RCC 7860 (cell line): ENCODE measurements around the gene VSTM4.

ENCODE experiments used
- DNase-seq: peaks from one replicate; pipeline ENCODE4 v3.0.0-alpha.2; 2015; ENCODE audit warnings: low spot score
- FAIRE-seq: peaks from 2 replicates; lab custom pipeline; 2012; peaks lifted over from hg19 to GRCh38; lab: Jason Lieb, UNC

The VSTM4 gene

GRCh38 chr10:49012603-49013002, 102.7 kb downstream of the VSTM4 start:
- FAIRE-seq (no peak), DNase-seq (no peak)

- FAIRE-seq (no peak), DNase-seq (no peak)
Measured at GRCh38 chr10:49011756-49012155, 103.6 kb downstream of the VSTM4 start.

- FAIRE-seq (no peak), DNase-seq (no peak)
Measured at GRCh38 chr10:49010865-49011264, 104.5 kb downstream of the VSTM4 start.

- FAIRE-seq (no peak), DNase-seq (no peak)
Measured at GRCh38 chr10:49010295-49010694, 105.0 kb downstream of the VSTM4 start.

- FAIRE-seq = no peak
- no peak for DNase-seq
Measured at GRCh38 chr10:49009199-49009979, 105.9 kb downstream of the VSTM4 start.

DNA sequence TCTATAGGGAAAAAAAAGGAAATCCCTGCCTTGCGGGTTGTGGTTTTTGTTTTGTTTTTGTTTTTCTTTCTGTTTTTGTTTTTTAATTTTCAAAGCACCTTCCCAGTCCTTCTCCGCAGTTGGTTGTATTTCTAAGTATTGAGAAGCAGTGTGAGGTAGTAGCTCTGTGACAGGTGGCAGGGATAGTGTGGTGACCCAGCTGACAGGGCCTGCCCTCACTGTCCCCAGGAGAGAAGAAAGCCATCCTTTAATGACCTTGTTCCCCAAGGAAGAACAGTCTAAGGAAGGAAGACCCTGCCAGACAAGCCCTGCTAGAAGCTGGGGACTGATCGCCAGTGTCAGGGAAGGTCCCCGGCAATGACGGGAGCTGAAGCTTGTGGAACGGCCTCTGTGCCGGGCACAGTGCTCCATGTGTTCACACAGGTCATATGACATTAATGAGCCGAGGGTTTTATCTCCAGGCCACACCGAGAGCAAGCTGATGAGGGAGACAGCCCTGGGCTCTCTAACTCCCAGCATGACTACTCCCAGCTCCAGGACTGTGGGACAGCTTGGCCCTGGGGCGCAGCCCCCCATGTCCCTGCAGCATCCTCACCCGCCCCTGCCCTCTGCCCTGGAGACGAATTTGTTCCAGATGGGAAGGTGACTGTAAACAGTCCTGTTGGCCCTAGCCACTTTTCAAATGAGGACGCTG, 106.7 kb downstream of the VSTM4 start:
- DNase-seq (no peak), FAIRE-seq (no peak)

GRCh38 chr10:49008091-49008490, 107.2 kb downstream of the VSTM4 start:
- FAIRE-seq (no peak), DNase-seq (no peak)

DNA sequence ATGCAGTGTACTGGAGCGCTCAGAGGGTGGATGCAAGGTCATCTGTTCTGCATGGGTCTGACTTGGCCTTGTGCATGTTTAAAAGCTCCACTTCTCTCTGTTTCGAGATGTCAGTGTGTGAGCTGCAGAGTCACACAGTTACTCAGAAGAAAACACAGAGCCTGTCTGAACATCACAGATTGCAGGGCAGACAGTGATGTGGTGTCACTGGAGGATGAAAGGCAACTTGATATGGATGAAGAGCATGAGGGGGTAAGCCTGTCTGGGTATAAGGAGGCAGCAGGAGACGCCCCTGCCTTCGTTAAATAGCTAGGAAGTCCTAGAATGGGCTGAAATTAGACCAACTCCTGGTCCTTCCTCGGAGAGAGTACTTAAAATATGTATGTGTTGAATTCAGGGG, 108.2 kb downstream of the VSTM4 start:
- DNase-seq (no peak), FAIRE-seq (no peak)

- FAIRE-seq (no peak), DNase-seq (no peak)
Measured at GRCh38 chr10:49005270-49005669, 110.1 kb downstream of the VSTM4 start.

DNA sequence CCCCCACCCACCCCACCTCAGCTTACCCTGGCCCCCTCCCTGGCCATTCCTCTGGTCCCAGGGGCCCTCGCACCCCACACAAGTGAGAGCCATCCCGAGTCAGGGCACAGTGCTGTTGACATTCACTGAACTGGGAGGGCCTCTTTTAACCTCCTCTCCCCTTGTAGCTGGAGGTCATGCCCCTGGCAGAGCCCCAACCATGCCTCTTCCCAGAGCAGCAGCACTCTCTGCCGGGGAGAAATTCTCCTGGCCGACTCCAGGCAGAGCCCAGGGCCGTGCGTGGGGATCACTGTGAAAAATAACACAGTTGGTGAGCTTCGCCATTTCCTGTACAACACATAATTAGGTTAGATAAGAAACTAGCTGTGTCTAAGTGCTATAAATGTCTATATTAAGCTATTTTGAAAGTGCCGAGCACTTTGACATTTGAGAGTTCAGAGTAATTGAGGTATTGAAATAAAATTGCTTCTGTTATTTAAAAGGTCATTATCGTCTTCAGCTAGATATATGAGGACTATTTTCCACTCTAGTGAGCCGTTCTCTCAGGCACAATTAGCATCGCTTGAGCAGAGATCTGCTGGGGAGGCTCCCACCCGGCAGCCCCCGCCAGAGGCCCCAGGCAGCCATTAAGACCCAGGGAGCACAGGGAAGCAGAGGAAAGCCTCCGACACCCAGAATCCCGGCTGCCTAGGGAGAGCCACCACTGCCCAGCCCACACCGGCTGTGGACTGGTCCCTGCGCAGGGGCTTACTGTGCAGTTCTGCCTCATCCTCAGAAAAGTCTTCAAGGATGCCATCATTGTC, 113.3 kb downstream of the VSTM4 start:
- DNase-seq (no peak), FAIRE-seq (no peak)

DNA sequence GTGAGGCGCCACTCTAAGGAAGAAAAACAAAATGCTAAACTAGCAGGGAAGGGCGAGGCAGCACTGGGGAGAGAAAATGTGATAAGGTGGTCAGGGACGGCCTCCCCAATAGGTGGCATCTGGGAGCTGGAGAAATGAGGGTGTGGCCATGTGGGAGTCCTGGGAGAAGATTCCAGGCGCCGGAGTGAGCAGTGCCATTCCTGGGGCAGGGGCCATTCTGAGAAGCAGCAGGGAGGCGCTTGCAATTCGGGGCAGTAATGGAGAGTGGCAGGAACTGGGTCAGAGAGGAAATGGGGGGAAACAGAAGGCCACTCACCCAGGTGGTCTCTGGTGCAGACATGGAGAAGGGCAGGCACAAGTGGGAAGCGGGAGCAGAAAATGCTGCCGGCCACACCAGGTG, 113.9 kb downstream of the VSTM4 start:
- FAIRE-seq = no peak
- DNase-seq = no peak

GRCh38 chr10:49000437-49001398, 114.6 kb downstream of the VSTM4 start:
- DNase-seq (no peak), FAIRE-seq (no peak)

DNA sequence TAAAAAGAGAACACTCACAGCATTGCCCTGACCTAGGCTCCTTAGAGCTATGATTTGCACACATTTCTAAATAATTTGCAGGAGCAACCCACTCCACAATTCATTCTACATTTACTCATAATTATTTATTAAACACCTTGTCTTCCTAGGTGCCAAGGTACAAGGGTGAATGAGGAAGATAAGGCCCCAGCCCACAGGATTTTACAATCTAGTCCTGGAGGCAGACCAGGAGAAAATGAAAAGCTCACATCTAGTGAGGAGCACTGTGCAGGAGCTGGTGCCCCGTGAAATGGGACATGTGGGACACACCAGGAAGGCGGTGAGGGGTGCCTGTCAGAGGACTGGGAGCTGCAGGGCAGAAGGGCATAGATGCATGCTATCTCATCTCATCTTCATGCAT, 116.0 kb downstream of the VSTM4 start:
- FAIRE-seq (no peak), DNase-seq (no peak)

- FAIRE-seq = no peak
Measured at GRCh38 chr10:48996329-48996728, 119.0 kb downstream of the VSTM4 start.

DNA sequence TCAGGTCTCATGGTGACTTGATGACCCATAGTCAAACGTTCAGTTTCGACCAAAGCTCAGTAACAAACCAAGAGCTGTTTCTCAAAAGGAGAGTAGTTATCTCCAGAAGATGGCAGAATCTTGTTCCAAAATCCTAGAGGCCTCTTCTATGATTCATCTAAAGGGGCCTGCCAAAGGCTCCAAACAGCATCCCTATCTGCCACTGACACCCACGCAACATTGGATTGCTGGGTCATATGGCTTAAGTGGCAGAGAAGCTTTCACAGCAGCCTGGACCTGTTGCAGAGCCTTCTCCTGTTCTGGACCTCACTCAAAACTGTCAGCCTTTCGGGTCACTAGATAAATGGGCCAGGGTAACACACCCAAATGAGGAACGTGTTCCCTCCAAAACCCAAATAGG, 121.7 kb downstream of the VSTM4 start:
- DNase-seq (no peak), FAIRE-seq (no peak)

More at GRCh38 chr10:48996329-48996728, 119.0 kb downstream of the VSTM4 start:
- no peak for DNase-seq

DNA sequence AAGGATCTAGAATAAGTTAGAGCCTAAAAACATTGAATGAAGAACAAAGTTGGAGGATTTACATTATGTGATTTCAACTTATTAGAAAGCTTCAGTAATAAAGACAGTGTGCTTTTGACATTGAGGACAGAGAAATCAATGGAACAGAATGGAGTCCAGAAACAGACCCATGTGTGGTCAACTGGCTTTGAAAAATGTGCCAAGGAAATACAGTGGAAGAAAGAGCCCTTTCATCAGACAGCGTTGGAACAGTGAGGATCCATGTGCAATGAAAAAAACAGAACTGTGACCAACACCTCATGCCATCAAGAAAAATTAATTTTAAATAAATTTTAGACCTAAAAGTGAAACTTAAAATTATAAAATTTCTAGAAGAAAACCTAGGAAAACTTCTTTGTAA, 125.1 kb downstream of the VSTM4 start:
- FAIRE-seq (no peak), DNase-seq (no peak)

DNA sequence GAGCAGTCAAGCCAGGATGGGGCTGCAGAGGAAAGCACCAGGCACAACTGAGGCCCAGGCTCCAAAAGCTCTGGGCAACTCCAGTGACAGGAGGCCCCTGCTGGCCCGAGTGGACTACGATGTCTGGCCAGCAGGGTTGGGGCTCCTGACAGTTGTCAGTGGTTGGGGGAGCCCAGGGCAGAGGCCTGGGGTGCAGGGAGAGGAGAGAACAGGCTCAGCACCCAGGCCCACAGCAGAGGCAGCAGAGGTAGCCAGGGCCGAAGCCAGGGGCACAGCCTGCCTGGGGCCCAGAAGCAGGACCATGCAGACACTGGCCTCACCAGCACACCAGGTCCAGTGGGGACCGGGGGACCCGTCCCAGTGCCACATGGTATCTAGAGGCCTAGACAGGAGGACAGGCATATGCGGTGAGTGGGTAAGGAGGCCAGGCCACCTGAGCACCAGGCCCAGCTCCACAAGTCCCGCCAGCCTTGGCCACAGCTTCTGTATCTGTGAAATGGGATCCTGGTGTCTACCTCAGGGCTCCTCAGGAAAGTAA, 129.6 kb downstream of the VSTM4 start:
- FAIRE-seq = no peak
- DNase-seq = no peak

DNA sequence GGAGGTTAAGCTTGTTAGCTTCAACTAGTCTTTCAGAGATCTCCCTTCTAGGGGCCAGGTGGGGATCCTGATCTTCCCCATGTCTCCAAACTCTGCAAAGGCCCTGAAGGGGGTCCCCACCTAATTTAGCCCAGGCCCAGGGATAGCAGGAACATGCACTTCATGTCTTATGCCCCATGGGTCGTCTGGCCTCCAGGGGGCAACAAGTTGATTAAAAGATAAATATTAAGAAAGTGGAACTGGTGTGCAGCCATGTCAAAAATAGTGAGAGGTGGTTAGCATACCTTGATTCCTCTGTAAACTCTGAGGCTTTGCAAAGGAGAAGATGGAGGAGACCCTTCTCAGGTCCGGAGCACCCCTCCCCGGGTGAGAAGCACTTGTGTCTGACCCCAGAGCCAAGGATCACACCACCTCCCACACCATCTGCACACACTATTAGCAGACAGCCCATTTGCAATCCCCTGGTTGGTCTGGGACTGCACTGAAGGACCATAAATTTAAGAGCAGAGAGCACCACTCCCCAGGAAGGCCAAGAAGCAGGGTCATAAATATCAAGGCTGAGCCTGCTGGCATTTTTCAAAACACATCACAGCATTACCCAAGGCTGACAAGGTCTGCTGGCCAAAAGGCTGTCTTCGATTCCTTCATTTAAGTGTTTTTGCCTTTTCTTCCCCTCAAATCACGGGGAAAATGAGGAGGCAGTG, 131.5 kb downstream of the VSTM4 start:
- DNase-seq = no peak
- no peak for FAIRE-seq

DNA sequence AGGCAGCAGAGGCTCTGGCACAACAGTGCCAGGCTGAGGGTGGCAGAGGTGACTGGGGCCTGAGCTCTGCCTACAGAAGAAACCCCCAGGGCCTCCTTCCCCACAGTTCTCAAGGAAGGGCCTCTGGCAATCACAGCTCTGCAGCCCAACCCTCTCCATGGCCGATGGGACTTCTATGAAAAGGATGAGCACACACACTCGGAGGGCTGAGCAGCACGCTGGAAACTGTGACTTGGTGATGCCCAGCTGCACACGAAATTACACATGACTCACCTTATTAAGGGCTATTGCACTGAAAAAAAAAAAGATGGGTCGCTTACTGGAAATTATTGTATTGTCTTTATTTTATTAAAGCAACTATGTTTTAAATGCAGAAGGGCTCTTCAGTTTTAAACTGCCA, 132.7 kb downstream of the VSTM4 start:
- FAIRE-seq = no peak

More for the DNA sequence above, 132.7 kb downstream of the VSTM4 start:
- DNase-seq = no peak
